GM19043 (cell line): ENCODE data around the gene WDR5.

Source experiments
- ATAC-seq: cut with Tn5 transposase; IDR thresholded peaks from one replicate; pipeline ENCODE4 v1.9.1; 2021; ENCODE audit warnings: low read depth; ENCODE audit not compliant: unreplicated experiment

The WDR5 gene

DNA sequence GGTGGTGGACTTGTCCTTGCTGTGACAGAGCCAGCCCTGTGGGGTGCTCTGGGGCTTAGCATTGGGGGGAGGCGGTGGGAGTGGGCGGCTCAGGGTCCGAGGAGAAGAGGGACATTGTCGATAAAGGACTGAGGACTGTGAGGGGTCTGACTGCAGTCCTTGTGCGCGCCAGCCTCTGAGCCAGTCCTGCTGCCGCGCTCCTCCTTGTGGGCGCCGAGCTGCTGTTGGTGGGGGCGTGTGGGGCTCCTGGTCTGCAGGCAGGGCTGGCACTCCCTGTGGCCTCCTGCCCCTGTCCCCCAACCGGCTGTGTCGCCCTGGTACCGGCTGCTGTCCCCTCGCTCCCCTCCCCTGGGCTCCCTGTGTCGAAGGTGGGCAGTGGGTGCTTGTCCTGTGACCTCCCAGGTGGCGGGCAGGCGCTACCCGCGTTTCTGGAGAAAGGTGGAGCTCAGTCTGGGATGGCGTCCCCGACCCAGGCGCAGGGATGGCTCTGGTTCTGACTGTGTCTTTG lies 21.6 kb downstream of the WDR5 start:
- no peak for ATAC-seq

DNA sequence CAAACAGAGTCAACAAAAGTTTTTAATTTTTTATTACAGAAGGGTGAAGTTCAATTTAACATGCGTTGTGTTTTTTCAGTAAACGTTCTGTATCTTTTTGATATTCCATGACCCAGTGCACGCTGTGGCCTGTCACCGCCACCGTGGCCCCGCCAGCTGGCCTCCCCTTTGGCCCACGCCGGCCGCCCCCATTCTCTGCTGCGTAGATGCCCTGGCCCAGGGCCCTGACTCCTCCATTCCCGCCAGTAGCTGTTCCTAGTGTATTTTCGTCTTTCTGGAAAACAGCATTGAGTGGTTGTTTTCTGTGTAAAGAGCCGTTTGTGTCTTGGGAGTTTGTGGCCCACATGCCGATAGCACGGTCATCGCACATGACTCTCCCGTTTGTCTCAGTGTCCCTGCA lies 22.4 kb downstream of the WDR5 start:
- no peak for ATAC-seq

DNA sequence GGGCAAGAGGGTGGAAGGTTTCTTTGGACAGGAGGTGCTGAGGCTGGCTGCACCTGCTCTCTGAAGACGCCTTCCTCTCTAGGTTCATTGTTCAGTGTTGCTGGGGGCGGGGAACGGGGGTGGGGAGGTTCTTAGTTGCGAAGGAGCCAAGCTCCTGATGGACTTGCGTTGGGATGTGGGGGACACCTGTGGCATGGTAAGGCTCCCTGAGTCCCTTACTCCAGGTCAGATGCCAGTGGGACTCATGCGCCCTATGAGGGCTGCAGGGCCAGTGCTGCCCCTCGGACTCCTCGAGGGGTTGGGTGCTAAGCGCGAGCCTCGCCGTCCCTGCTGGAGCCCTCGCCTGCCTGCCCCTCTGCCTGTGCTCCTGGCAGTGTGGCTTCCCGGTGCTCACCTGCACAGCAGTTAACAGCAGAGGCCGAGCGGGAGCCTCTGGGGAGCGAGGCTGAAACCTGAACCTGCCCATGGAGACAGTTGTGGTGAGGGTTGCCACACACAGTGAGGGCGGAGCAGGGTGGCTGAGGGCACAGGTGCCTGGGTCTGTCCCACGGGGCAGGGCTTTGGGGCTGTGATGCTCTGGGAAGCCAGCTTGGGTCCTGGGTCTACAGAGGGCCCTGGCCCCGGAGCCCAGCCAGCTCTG lies 23.0 kb downstream of the WDR5 start:
- ATAC-seq: no peak

DNA sequence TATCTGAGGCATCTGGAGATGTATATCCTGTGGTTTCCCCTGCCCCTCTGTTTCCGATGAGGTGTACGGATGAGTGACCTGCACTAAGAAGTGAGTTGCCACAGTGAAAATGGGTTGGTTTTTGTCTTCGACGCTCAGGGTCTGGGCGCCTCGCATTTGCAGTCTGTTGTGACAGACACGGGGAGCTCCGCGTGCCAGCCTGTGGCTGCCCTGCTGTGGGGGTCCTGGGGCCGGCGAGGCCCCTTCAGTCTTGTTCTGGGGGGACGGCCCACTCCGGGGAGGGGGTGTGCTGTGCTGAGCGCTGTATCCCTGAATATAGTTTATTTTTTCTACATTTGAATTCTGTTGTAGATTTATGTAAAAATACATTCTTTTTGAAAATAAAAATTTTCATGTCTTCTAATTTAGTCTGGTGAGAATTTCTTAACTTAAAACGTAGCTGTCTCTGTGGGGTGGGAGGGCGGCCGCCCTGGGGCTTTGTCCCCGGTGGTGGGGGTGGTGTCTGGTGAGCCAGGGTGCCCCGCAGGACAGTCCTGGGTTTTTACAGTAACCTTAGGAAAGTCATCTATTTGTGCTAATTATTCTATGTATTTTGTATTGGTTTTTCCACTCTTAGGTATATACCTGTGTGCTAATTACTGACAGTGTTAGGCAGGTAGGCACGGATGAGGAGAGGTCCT lies 23.8 kb downstream of the WDR5 start:
- no peak for ATAC-seq

DNA sequence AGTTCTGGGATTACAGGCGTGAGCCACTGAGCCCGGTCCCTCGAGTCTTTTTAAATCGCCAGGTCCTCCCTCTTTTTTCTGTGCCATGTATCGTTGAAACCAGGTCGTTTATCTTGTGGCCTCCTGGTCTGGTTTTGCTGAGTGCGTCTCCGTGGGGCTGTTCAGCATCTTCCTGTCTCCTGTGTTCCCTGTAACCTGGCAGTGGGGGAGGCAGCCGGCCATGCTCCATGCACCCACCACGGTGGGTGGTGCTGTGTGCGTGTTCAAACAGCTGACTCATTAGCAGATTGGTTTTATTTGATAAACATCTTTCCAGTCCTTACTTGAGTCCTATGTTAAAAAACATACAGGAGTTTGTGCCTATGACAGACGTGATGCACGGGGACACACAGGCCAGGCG lies 25.8 kb downstream of the WDR5 start:
- ATAC-seq: no peak

DNA sequence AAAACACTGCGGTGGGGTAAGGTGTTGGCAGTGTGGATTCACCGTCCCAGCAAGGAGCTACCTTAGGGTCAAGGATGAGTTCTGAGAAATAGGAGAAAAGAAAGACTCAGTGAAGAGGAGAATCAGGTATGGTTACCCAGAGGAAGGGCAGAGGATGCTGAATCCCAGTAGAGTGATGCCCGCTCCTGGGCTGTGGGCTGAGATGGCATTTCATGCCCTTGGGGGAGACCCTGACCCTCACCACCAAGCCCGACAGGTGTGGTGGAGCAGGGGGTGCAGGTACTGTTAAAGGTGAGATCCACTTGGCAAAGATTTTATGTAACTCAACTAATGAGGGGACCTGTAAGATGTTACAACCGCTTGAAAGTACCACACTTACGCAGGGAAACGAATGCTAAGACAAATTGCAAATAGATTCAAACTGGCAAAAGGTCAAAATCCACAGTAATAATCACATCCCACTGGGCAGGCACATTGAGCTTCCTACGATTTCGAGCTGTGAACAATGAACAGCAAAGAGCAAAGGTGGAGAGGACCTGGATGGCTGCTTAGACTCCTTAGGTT lies 26.4 kb downstream of the WDR5 start:
- no peak for ATAC-seq

DNA sequence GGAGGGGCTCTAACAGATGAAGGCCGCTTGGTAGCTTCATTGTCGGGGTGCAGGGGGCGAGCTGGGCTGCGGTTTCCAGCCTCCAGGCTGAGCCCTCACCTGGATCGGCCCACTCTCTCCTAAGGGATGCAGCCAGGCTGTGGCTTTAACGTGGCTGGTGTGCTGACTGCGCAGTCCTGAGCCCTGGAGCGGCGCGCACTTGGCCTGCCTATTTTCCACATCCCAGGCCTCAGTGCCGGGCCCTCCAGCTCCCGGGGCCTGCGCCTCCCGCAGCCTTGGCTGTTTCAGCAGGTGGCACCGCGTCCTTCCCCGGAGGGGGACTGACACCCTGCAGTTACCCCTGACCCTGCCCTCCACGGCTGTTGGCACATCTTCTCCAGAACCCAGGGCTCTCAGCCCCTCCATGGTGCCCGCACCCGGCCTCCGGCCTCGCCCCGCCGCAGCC lies 27.1 kb downstream of the WDR5 start:
- no peak for ATAC-seq

DNA sequence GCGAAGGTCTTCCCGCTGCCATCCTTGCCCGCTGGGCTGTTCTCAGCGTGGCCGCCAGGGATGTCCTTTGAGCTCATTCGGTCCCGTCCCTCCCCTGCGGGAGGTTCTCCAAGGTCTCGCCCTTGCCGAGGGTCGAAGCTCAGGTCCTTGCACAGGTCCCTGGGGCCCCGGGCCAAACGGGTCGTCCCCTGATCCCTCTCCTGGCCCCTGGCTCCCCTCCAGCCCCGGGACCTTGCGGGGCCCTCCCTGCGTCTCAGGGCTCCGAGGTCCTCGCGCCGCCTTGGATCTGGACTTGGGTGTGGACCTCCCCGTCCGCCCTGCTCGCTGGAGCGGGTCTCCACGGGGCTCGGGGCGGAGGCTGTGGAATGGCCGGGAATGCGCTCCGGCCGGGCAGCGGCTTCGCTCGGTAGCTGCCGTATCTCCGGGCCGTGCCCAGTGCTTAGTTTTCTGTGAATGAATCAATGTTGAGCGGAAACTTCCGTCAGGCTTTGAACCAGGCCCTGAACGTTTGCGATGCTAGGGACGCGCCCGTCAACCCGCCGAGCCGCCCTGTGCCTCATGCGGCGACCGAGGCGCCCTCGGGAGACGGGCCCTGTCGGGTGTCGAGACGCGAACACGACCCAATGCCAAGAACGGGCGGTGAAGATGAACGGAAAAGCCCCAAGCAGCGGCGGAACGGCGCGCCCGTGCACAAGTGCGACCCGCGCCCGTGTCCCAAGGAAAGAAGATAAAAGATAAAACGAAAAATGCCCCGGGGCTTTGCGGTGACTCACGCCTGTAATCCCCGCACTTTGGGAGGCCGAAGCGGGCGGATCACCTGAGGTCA lies 27.7 kb downstream of the WDR5 start:
- ATAC-seq: no peak

DNA sequence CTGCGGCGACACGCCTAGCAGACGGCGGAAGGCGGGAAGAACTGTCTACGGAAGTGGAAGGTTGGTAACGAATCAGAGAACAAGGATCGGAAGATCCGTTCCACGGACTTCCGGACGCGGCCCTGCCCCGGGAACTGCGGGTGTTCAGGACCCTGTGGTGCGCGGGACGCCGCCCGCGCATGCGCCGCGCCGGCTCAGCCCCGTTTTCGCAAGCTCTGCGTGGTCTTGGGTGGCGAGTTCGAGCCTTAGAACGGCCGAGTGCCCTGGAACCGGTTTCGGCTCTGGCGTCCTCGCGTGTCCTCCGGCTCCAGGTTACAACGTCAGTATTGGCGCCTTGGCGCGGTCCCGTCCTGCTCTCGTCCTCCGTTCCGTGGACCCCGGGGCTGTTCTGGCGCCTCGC lies 29.0 kb downstream of the WDR5 start:
- no peak for ATAC-seq

DNA sequence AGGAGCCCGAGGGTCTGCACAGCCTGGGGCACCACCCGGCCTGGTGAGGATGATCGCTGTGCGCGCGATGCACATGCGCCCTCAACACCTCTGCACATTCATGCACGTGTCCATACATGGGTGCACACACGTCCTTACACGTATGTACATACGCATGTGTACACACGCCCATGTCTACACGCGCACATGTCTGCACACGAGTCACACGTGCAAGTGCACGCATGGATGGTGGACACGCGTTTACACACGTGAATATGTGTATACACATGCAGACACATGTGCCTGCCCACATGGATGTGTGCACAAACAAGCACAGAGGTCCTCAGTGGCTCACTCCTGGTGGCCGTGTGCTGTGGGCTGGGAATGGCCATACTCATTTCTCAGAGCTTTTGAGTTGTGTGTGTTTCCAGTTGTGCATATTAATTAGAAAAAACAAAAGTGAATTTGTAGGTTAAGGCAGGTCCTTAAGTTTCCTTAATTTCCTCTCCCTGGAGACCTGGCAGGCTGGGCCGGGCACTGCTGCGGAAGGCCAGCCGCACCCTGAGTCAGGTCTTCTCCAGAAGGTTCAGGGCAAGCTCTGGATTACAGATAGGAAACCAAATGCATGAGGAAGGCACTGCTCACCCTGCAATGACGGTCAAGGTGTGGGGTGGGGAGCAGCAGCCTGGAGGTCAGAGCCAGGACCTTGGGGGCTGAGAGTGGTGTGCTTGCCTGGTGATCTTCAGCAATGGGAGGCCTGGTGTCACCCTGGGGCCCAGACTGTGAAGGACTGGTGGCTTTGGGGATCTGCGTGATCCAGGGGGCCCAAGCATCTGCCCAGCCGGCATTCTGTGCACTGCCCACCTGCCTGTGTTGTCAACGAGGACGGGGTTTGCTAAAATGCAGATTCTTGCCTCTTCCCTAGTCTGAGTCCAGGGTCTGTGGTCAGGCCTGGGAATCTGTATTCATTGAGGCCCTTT lies 29.8 kb downstream of the WDR5 start:
- ATAC-seq: no peak

DNA sequence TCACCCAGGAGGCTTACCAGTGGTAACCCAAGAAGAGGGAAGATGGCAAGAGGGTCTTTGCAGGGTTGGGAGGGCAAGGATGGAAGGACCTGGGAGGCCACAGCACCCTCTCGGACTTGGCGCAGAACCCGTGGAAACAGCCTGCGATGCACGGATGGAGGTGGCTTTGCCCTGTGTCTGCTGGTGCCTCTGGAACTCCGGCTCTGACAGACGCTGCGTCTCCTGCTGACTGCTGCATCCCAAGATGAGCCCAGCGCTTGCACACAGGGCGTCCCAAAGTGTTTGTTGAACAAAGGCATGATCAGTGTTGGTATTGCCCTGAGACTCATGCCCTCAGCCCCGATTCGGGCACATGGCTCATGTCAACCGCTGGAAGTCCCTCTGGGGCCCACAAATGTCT lies 30.5 kb downstream of the WDR5 start:
- ATAC-seq: no peak

DNA sequence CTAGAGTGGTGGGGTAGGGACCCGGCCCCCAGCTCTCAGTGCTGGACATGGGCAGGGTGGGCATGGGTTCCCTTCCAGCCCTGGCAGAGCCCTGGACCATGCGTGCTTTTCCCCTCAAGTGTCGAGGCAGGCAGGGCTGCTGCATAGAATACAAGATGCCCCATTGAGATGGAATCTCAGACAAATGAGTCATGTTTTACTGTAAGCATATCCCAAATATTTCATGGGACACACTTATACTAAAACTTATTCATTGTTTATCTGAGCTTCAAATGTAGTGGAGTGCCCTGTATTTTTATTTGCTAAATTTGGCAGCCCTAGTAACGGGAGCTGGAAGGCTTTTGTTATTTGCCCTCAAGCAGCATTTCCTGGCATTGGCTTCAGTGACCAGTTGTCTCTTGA lies 31.6 kb downstream of the WDR5 start:
- no peak for ATAC-seq

DNA sequence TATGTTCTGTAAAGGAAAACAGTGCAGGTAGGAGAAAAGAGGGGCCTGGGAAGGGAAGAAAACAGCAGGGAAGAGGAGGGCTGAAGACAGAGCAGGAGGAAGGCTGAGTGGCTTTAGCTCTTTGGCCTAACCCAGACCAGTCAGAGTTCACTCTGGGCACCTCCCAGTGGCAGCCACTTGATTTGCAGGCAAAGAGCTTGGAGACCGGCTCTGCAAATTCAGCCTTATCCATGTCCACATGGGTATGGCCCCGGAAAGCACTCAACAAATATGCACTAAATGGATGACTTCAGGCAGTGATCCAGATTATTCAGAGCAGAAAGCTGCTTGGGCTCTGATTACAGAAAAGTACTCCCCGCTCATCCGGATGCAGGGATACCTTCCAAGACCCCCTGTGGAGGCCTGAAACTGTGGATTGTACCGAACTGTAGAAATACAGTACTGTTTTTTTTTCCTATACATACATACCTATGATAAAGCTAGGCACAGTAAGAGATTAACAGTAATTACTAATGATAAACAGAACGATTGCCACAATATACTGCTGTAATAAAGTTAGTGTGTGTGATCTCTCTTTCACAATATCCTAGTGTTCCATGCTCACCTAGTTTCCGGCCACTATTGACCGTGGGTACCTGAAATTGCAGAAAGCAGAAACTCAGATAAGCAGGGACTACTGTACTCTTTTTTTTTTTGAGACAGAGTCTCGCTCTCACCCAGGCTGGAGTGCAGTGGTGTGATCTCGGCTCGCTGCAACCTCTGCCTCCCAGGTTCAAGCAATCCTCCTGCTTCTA lies 33.1 kb downstream of the WDR5 start:
- ATAC-seq: no peak

DNA sequence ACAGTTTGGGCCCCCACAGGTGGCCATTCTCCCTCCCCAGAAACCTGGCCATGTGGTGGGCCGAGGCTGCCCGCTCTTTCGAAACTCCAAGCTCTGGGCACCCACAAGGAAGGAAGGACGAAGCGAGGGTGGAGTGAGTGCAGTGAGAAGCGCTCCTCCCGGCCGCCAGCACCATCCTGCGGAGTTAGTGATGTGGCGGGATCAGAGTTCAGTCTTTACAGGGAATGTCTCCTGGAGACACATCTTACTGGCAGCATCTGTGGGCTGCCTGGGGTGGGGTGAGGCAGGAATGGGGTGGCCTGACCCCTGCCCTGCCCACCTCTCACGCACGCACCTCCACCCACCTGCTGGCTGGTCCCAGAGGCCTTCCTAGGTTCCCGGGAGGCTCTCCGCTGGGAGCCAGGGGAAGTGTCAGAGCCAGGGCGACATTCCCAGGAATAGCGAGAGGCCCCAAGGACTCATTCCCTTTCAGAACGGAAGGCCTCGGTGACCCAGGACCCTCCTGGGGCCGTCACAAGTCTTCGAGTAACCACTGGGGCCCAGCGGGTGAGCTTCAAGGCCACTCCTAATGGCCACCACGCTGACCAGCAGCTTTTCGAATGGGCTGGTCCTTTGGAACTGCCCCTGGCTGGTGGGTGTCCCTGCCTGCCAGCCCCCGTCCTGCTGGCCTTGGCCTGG lies 34.0 kb downstream of the WDR5 start:
- ATAC-seq: no peak

DNA sequence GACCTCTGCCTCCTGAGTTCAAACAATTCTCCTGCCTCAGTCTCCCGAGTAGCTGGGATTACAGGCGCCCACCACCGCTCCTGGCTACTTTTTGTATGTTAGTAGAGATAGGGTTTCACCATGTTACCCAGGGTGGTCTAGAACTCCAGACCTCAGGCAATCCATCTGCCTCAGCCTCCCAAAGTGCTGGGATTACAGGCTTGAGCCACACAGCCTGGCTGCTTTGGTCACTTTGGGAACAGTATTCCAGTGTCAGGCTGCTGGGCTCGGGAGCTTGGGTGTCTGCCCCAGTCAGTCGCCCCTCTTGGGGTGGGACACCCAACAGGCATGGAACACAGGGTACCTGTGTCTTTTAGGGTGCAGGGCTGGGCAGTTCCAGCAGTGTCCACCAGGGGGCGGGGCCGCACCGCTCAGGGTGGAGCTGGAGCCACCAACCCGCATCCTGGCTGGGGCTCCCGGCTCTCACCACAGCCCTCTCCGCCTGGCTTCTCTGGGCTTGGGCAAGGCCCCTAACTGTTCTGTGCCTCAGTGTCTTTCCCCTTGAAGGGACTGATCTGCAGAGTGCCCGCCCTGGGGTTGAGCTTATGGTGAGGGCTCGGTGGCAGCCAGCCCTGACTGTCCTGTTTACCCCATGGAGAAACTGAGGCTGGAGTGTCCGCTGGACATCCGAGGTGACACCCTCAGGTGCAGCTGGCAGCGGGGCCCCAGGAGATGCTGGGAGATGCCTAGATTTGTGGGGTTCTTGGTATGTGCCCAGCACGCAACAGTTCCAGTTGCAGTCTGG lies 34.8 kb downstream of the WDR5 start:
- ATAC-seq: no peak

DNA sequence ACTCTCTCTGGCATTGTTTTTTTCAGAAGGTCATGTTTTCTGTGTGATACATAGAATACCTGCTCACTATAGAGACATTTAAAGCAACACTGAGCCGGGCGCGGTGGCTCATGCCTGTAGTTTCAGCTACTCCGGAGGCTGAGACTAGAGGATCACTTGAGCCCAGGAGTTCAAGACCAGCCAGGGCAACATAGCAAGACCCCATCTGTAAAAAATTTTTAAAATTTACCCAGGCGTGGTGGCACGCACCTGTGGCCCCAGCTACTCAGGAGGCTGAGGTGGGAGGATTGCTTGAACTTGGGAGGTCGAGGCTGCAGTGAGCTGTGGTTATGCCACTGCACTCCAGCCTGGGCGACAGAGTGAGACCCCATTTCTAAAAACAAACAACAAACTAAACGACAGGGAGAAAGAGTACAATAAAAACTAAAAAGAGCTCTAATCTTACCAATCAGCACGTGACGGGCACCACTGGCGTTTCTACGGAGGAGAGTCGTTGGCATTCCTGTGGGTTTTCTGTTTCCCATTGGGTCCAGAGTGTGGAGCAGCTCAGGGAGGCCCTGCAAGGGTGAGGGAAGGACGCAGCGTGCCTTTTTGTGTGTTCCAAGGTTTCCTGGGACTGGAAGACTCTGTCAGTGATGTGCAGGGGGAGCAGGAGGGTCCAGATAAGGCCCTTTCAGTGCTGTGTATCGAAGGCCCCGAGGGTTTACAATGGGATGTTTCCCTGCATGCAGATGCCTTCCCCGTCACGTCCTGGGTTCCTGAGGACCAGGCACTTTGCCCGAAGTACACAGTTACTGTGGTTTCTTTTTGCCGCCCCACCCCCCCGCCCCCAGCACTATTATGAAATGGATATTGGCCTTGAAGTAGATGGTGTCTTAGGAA lies 35.7 kb downstream of the WDR5 start:
- ATAC-seq: no peak
